ENCODE data around the gene SLC45A2. TPM values are rescaled to one million over a fixed set of nuclear protein-coding genes. Genes with fewer than 3 reads are reported as not detected.

The SLC45A2 gene
- polyA plus RNA-seq, 3 donors: not detected

- Histone ChIP-seq H3K9ac (ENCODE audit: insufficient read depth, low read length, poor library complexity, severe bottlenecking) (no peak overlapping the region), H3K4me3 (replicated peaks in 1 of 3; ENCODE audit: low read depth in 2 of 3, low read length in 3 of 3) (no peak overlapping the region), H2AFZ (ENCODE audit: insufficient read depth, low read depth, low read length, poor library complexity, severe bottlenecking) (peak overlapping the region; percentile 95), H3K79me2 (ENCODE audit: insufficient read depth, low read length) (no peaks in the 10 kb centered on the region), H3K27ac (ENCODE audit: low read depth in 1 of 2, low read length in 2 of 2) (no peak overlapping the region), H3K4me2 (replicated peaks; ENCODE audit: extremely low read depth, low read length, poor library complexity, severe bottlenecking) (no peak overlapping the region), H4K20me1 (ENCODE audit: insufficient read depth, low read length) (no peaks in the 10 kb centered on the region), H3K9me3 (replicated peaks in 1 of 2; ENCODE audit: control insufficient read depth in 1 of 2, insufficient read depth in 1 of 2, low read length in 2 of 2) (no peaks in the 10 kb centered on the region), H3K36me3 (replicated peaks in 1 of 2; ENCODE audit: control insufficient read depth in 1 of 2, insufficient read depth in 2 of 2, low read length in 2 of 2) (no peaks in the 10 kb centered on the region), H3K27me3 (ENCODE audit: control insufficient read depth in 2 of 2, insufficient read depth in 2 of 2, low read length in 2 of 2) (no peaks in the 10 kb centered on the region), H3K4me1 (ENCODE audit: control insufficient read depth in 1 of 2, insufficient read depth in 2 of 2, low read length in 2 of 2) (peaks cover 13 to 16% of the 10 kb centered on the region in 2 donors)
- Mint-ChIP-seq H3K9me3 (peaks cover 0 to 5% (median 0%) of the 10 kb centered on the region in 7 donors), H3K27ac (no peak overlapping the region), H3K36me3 (peaks cover 0 to 5% of the 10 kb centered on the region in 2 donors), H3K4me1 (peaks cover 19% of the 10 kb centered on the region), H3K4me3 (no peak overlapping the region), H3K27me3 (ENCODE audit: low read depth in 3 of 3) (peaks cover 0 to 3% (median 2%) of the 10 kb centered on the region in 3 donors)
- intact Hi-C loops (cut with micrococcal nuclease): no loop called here
- TF ChIP-seq CTCF (IDR thresholded peaks at IDR 0.05): no peak
- WGBS (ENCODE audit: insufficient coverage): no CpG with 5 or more reads among the region's 1 CpG
- no peak for DNase-seq
Measured at GRCh38 chr5:34009610-34010009, 25.1 kb upstream of the SLC45A2 start.

- H3K36me3 ChIP-seq (replicated peaks in 1 of 2; ENCODE audit: control insufficient read depth in 1 of 2, insufficient read depth in 2 of 2, low read length in 2 of 2): peaks cover 0 to 3% of the 10 kb centered on the region in 2 donors
- no peaks in the 10 kb centered on the region for H4K20me1 ChIP-seq (ENCODE audit: insufficient read depth, low read length)
- H3K9me3 ChIP-seq (replicated peaks in 1 of 2; ENCODE audit: control insufficient read depth in 1 of 2, insufficient read depth in 1 of 2, low read length in 2 of 2): no peaks in the 10 kb centered on the region
- H3K36me3 Mint-ChIP-seq: peaks cover 0 to 10% of the 10 kb centered on the region in 2 donors
- H3K4me3 ChIP-seq (replicated peaks in 1 of 3; ENCODE audit: low read depth in 2 of 3, low read length in 3 of 3): peak overlapping the region; percentile 92 to 98 (median 96)
- TF ChIP-seq CTCF (IDR thresholded peaks at IDR 0.05): no peak
- no CpG with 5 or more reads among the region's 1 CpG for WGBS (ENCODE audit: insufficient coverage)
- H3K9me3 Mint-ChIP-seq: peaks cover 0 to 5% (median 0%) of the 10 kb centered on the region in 7 donors
- H3K4me1 Mint-ChIP-seq: peaks cover 19% of the 10 kb centered on the region
- no peak for DNase-seq
- peak overlapping the region; percentile 92 to 96 for H3K4me3 Mint-ChIP-seq
- H3K27ac ChIP-seq (ENCODE audit: low read depth in 1 of 2, low read length in 2 of 2): peak overlapping the region in 1 of 2 donors; percentile 88
- H3K9ac ChIP-seq (ENCODE audit: insufficient read depth, low read length, poor library complexity, severe bottlenecking): peak overlapping the region; percentile 71
- H3K27me3 ChIP-seq (ENCODE audit: control insufficient read depth in 2 of 2, insufficient read depth in 2 of 2, low read length in 2 of 2): no peaks in the 10 kb centered on the region
- H3K27me3 Mint-ChIP-seq (ENCODE audit: low read depth in 3 of 3): peaks cover 0 to 3% (median 2%) of the 10 kb centered on the region in 3 donors
- peaks cover 13 to 16% of the 10 kb centered on the region in 2 donors for H3K4me1 ChIP-seq (ENCODE audit: control insufficient read depth in 1 of 2, insufficient read depth in 2 of 2, low read length in 2 of 2)
- peak overlapping the region in 5 of 7 donors; percentile 23 to 86 (median 79) for H3K27ac Mint-ChIP-seq
- no peaks in the 10 kb centered on the region for H3K79me2 ChIP-seq (ENCODE audit: insufficient read depth, low read length)
- peak overlapping the region; percentile 82 for H3K4me2 ChIP-seq (replicated peaks; ENCODE audit: extremely low read depth, low read length, poor library complexity, severe bottlenecking)
- peak overlapping the region; percentile 95 for H2AFZ ChIP-seq (ENCODE audit: insufficient read depth, low read depth, low read length, poor library complexity, severe bottlenecking)
- intact Hi-C loops (cut with micrococcal nuclease): no loop called here
Measured at GRCh38 chr5:34008802-34009201, 24.3 kb upstream of the SLC45A2 start.

Measured in CD14-positive monocyte (primary cell).